Endothelial cell of umbilical vein (primary cell): ENCODE data around the gene LRRN3. TPM values are rescaled to one million over a fixed set of nuclear protein-coding genes. Genes with fewer than 3 reads are reported as not detected.

Experiments
- BruUV-seq: library from RNA; stranded (reverse); fragments of 400-500 nt; replicated peaks from 2 replicates; lab custom pipeline; 2021; lab: Mats Ljungman, UMichigan
- CTCF ChIA-PET: fragments of 300-600, 350-600 bp; sonication (Branson Sonifier 250); formaldehyde crosslinking; loops from one replicate; lab custom pipeline; 2021; ENCODE audit warnings: antibody characterized with exemption, inconsistent platforms; lab: Charles Lee
- POLR2A ChIA-PET: fragments of 300-600, 350-600 bp; sonication (Branson Sonifier 250); formaldehyde crosslinking; loops from one replicate; lab custom pipeline; 2021; ENCODE audit warnings: antibody characterized with exemption, inconsistent platforms; lab: Charles Lee
- DNase-seq: peaks from one replicate; pipeline ENCODE4 v3.0.0-alpha.2; 2011; ENCODE audit warnings: low read depth, low spot score
- FAIRE-seq: peaks from 2 replicates; lab custom pipeline; 2011; peaks lifted over from hg19 to GRCh38; lab: Jason Lieb, UNC
- H2AFZ ChIP-seq: 2 replicates; pipeline ENCODE4 v1.6.0; 2012; ENCODE audit warnings: low read depth, low read length, control low read depth, inconsistent platforms
- H3K27ac ChIP-seq: 2 replicates; pipeline ENCODE4 v1.5.1; 2011; ENCODE audit warnings: low read depth, mild to moderate bottlenecking, control low read depth, low read length, moderate library complexity; ENCODE audit not compliant: insufficient read depth
- H3K27me3 ChIP-seq, 2 experiments: 2 replicates each; pipeline versions ENCODE4 v1.6.0 to v1.6.1; 2011; ENCODE audit warnings: low read length in 2 of 2, mixed read lengths in 1 of 2; ENCODE audit not compliant: control insufficient read depth in 2 of 2, insufficient read depth in 2 of 2
- H3K36me3 ChIP-seq, 2 experiments: 2 replicates in 1 of 2; 3 replicates in 1 of 2; pipeline ENCODE4 v1.5.1; 2011; ENCODE audit warnings: low read length in 2 of 2, mild to moderate bottlenecking in 1 of 2, moderate library complexity in 1 of 2; ENCODE audit not compliant: control insufficient read depth in 2 of 2, insufficient read depth in 2 of 2; ENCODE audit errors: extremely low read depth in 1 of 2
- H3K4me1 ChIP-seq: 3 replicates; pipeline ENCODE4 v1.5.1; 2011; ENCODE audit warnings: mild to moderate bottlenecking, low read length; ENCODE audit not compliant: control insufficient read depth, insufficient read depth; ENCODE audit errors: extremely low read depth
- H3K4me2 ChIP-seq: 2 replicates; pipeline ENCODE4 v1.6.1; 2011; ENCODE audit warnings: low read length, control low read depth, mixed read lengths; ENCODE audit not compliant: insufficient read depth
- H3K4me3 ChIP-seq, 3 experiments: fragments of 200-600 bp in 1 of 3; sonication (generic), shearing (Covaris generic) in 1 of 3; replicated peaks in 1 of 3; 2 replicates each; pipeline ENCODE4 v1.5.1; 2011 to 2016; ENCODE audit warnings: control low read depth in 3 of 3, low read length in 3 of 3, mild to moderate bottlenecking in 2 of 3, inconsistent platforms in 1 of 3, low read depth in 1 of 3, moderate library complexity in 1 of 3; ENCODE audit not compliant: insufficient read depth in 1 of 3
- H3K79me2 ChIP-seq: 2 replicates; pipeline ENCODE4 v1.6.0; 2012; ENCODE audit warnings: low read length, inconsistent platforms; ENCODE audit not compliant: control insufficient read depth, insufficient read depth
- H3K9ac ChIP-seq: replicated peaks from 2 replicates; pipeline ENCODE3; 2011; ENCODE audit warnings: low read length, control low read depth; ENCODE audit not compliant: insufficient read depth; ENCODE audit errors: extremely low read depth
- H3K9me1 ChIP-seq: replicated peaks from 3 replicates; pipeline ENCODE4 v1.6.0; 2011; ENCODE audit warnings: mild to moderate bottlenecking, low read length; ENCODE audit not compliant: control insufficient read depth, insufficient read depth; ENCODE audit errors: extremely low read depth
- H3K9me3 ChIP-seq: replicated peaks from 2 replicates; pipeline ENCODE4 v1.5.1; 2012; ENCODE audit warnings: low read length, inconsistent platforms; ENCODE audit not compliant: control insufficient read depth, insufficient read depth
- H4K20me1 ChIP-seq: replicated peaks from 2 replicates; pipeline ENCODE3; 2011; ENCODE audit warnings: mild to moderate bottlenecking, low read length; ENCODE audit not compliant: control insufficient read depth, insufficient read depth; ENCODE audit errors: extremely low read depth
- EZH2 ChIP-seq: IDR thresholded peaks from 2 replicates; pipeline ENCODE4 v1.6.1; 2012; ENCODE audit warnings: borderline replicate concordance, low read depth, mild to moderate bottlenecking, moderate library complexity, low read length, inconsistent platforms; ENCODE audit not compliant: severe bottlenecking
- FOS ChIP-seq: IDR thresholded peaks from 2 replicates; pipeline ENCODE4 v1.6.1; 2011; ENCODE audit warnings: mild to moderate bottlenecking, low read length, moderate library complexity, borderline replicate concordance; ENCODE audit not compliant: insufficient read depth
- GATA2 ChIP-seq: IDR thresholded peaks from 2 replicates; pipeline ENCODE4 v1.7.0; 2011; ENCODE audit warnings: low read depth, mild to moderate bottlenecking, moderate library complexity, mixed read lengths, low read length; ENCODE audit not compliant: insufficient read length, insufficient read depth
- JUN ChIP-seq: IDR thresholded peaks from 2 replicates; pipeline ENCODE4 v1.6.1; 2011; ENCODE audit warnings: borderline replicate concordance, low read depth; ENCODE audit not compliant: insufficient read length, insufficient read depth
- MYC ChIP-seq: IDR thresholded peaks from one replicate; pipeline ENCODE4 v1.6.1; 2011; ENCODE audit warnings: mild to moderate bottlenecking, low read depth, low read length
- POLR2A ChIP-seq: IDR thresholded peaks from 2 replicates; pipeline ENCODE4 v1.6.1; 2012; ENCODE audit warnings: low read depth, mild to moderate bottlenecking, control low read depth, low read length
- POLR2AphosphoS5 ChIP-seq: IDR thresholded peaks from 2 replicates; pipeline ENCODE4 v1.6.1; 2012; ENCODE audit warnings: low read depth, mild to moderate bottlenecking, control low read depth, low read length, moderate library complexity; ENCODE audit not compliant: insufficient read depth
- dilution Hi-C: fragments of 300-500 bp; cut with MboI; formaldehyde crosslinking; loops from one replicate; pipeline ENCODE4 v1.15.0; 2019; ENCODE audit warnings: low sequenced_read_pairs; ENCODE audit not compliant: extremely low pct_ligation_motif_present
- intact Hi-C: fragments of 100-400 bp; cut with micrococcal nuclease; formaldehyde crosslinking; loops from one replicate; pipeline ENCODE4 v1.10.0; 2022
- polyA plus RNA-seq, 4 experiments: library from polyadenylated mRNA; depleted of rRNA in 3 of 4; stranded (reverse) in 3 of 4; unstranded in 1 of 4; fragments of >200 nt; gene quantifications; 2 replicates each; pipeline versions ENCODE4 v1.2.1 to v1.2.3, GENCODE V29; 2011 to 2012; ENCODE audit warnings: missing spikeins in 1 of 4
- total RNA-seq: library from RNA; stranded (reverse); gene quantifications from 2 replicates; pipeline ENCODE4 v1.2.3, GENCODE V29; 2021

Gene LRRN3
- total and polyA plus RNA-seq, 2 donors (not counting 3 experiments of a cell fraction or from before 2014, with no cell fraction given), result not detected

DNA sequence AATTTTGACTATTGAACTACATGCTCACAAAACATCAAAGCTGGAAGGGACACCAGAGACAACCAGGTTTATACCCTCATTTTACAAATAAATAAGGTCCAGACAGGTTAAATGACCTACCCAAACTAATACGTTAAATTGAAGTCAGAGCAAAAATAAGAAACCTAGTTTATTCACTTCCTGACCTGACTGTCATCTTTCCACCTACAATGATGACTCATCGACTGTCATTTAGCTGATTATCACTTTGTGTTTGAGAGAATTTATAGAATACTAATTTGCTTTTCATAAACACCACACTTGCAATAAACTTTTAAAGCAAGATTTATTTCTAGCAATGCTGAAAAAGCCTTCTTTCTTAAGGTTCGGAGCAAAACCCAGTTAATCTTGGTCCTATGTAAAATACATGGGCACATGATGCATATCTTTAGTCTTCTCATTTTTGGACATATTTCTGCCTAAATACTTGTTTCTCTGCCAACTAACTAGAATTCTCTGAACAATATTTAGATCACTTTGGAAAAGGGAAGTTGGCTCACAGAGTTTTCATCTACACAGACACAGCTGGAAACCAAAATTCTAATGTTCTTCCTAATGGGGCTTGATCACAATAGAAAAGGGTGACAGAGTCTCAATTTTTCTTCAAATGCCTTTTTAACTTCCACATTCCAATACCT, 16.7 kb upstream of the LRRN3 start:
- Histone ChIP-seq H3K4me1 (peaks cover 2% of the 10 kb centered on the region), H4K20me1 (no peaks in the 10 kb centered on the region), H2AFZ (no peak overlapping the region), H3K79me2 (no peaks in the 10 kb centered on the region), H3K27ac (no peak overlapping the region), H3K9ac (no peak overlapping the region), H3K36me3 (no peaks in the 10 kb centered on the region), H3K9me3 (no peaks in the 10 kb centered on the region), H3K27me3 (no peaks in the 10 kb centered on the region), H3K4me3 (no peak overlapping the region), H3K9me1 (no peaks in the 10 kb centered on the region), H3K4me2 (no peak overlapping the region)
- BruUV-seq, result no TSS peak
- dilution Hi-C loops, result no loop called here
- intact Hi-C loops, result no loop called here
- POLR2A ChIA-PET, result no interaction called here
- CTCF ChIA-PET, result interaction anchor here (0.6 to 1.1 kb wide), 2 partner anchors 17 to 31 kb away, joined by 3 read pairs; no protein-coding TSS in a partner anchor
- no peak for DNase-seq
- no peak for FAIRE-seq
- TF ChIP-seq MYC (no peak), JUN (peak; percentile 57), FOS (peak; percentile 12)

DNA sequence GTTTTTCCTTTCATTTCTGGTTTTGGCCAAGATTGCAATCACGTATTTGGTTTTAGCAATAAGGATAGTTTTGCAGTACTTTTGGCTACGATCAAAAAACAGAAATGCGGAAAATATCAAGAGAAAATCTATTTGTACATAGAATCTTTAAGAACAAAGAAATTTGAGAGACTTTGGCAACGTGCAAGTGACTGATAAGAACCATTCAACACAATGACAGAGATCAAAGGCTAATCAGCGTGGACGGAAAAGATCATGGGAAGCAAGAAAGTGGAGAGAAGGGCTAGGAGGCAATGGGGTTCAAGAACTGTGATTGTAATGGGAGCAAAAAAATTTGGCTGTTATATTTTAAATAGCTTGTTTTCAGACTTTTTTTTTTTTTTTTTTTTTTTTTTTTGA, 16.2 kb upstream of the LRRN3 start:
- no peaks in the 10 kb centered on the region for H3K9me3 ChIP-seq
- peaks cover 2% of the 10 kb centered on the region for H3K4me1 ChIP-seq
- no TSS peak for BruUV-seq
- no peaks in the 10 kb centered on the region for H3K9me1 ChIP-seq
- no peak overlapping the region for H3K4me2 ChIP-seq
- intact Hi-C loops (no loop called here), dilution Hi-C loops (no loop called here)
- POLR2A ChIA-PET, result no interaction called here
- no peaks in the 10 kb centered on the region for H3K27me3 ChIP-seq
- H2AFZ ChIP-seq, result no peak overlapping the region
- no peak for TF ChIP-seq POLR2AphosphoS5
- no peak for TF ChIP-seq MYC
- TF ChIP-seq EZH2, result no peak
- no peak for TF ChIP-seq FOS
- TF ChIP-seq GATA2, result no peak
- no peak for TF ChIP-seq POLR2A
- no peak overlapping the region for H3K4me3 ChIP-seq
- no peaks in the 10 kb centered on the region for H3K36me3 ChIP-seq
- no peaks in the 10 kb centered on the region for H4K20me1 ChIP-seq
- CTCF ChIA-PET, result interaction anchor here (0.6 to 1.1 kb wide), 2 partner anchors 18 to 31 kb away, joined by 3 read pairs; no protein-coding TSS in a partner anchor
- H3K79me2 ChIP-seq, result no peaks in the 10 kb centered on the region
- H3K27ac ChIP-seq, result no peak overlapping the region
- peak; percentile 29 for DNase-seq
- FAIRE-seq, result no peak
- no peak overlapping the region for H3K9ac ChIP-seq
